Activated effector memory CD4-positive, alpha-beta T cell treated with anti-CD3 and anti-CD28 coated beads, Interleukin-2, amount 50 U/mL, for 16 hours (primary cell): ENCODE data around the gene ZER1.
"Not testable (repeated sequence)": the region's sequence is repeated elsewhere in the genome, so short reads cannot be mapped to it uniquely, and the experiment has no call there.

Experiments used
- DNase-seq: peaks from one replicate; pipeline ENCODE4 v3.0.0-alpha.2; 2020

ZER1 gene

DNA sequence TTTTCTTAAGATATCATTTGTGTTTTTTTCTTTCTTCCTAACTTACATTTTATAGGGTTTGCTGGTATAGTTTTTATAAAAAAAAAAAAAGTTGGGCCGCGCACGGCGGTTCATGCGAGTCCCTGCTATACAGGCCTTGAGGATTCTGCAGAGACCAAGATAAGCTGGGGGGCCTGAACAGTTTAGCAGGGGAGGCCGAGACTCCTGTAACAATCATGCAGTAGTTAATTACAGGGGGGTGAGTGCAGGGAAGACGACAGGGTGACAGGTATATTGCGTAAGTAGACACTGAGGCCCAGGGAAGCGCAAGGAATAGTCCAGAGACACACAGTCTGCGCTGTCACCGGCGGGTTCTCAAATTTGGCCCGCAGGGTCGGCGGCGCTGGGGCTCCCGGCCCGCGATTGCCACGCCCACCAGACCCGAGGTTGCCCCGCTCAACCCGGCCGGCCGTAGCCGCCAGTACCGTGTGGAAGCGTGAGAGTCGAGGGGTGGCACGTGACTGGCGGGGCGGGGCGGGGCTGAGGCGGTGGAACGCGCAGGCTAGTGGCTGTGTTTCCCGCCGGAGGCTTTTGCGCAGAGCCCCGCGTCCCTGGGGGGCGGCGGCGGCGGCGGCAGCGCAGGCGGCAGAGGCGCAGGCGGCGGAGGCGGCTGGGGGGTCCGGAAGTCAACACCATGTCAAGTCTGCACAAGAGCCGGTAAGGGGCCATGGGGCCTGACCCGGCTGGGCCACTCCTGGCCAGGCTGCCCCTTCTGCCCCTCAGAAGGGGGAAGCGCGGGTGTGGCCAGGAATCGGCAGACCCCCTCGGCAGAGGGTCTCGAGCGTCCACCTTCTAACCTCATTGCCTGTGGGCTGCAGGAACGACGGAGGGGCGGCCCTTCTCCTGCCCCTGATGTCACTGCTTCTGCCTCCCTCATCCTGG lies 15.2 kb upstream of the ZER1 start, which contains the start of gene TBC1D13:
Gene TBC1D13, plus strand, starts transcription at position 573 of the 921 bp plus-strand sequence. Its CDS starts 101 bp downstream, at position 674.
- DNase-seq: peak; percentile 95

DNA sequence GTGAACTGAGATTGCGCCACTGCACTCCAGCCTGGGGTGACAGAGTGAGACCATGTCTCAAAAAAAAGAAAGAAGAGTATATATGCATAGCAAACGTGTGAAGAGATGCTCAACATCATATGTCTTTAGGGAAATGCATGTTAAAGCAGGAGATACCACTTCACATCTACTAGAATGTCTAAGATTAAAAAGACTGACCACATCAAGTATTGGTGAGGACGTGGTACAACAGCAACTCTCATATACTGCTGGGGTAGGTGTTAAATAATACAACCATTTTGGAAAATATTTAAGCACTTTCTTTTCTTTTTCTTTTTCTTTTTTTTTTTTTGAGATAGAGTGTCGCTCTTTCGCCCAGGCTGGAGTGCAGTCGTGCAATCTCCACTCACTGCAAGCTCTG lies 13.7 kb upstream of the ZER1 start:
- no peak for DNase-seq

DNA sequence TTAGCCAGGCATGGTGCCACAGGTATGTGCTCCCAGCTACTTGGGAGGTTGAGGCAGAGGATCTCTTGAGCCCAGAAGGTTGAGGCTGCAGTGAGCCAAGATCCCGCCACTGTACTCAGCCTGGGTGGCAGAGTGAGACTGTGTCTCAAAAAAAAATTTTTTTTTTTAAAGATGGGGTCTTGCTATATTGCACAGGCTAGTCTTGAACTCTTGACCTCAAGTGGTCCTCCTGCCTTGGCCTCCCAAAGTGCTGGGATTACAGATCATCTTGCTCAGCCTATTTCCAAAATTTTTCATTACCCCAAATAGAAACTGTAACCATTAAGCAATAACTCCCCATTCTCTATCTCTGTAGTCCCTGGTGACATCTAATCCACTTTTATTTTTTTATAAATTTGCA lies 10.9 kb upstream of the ZER1 start:
- no peak for DNase-seq

DNA sequence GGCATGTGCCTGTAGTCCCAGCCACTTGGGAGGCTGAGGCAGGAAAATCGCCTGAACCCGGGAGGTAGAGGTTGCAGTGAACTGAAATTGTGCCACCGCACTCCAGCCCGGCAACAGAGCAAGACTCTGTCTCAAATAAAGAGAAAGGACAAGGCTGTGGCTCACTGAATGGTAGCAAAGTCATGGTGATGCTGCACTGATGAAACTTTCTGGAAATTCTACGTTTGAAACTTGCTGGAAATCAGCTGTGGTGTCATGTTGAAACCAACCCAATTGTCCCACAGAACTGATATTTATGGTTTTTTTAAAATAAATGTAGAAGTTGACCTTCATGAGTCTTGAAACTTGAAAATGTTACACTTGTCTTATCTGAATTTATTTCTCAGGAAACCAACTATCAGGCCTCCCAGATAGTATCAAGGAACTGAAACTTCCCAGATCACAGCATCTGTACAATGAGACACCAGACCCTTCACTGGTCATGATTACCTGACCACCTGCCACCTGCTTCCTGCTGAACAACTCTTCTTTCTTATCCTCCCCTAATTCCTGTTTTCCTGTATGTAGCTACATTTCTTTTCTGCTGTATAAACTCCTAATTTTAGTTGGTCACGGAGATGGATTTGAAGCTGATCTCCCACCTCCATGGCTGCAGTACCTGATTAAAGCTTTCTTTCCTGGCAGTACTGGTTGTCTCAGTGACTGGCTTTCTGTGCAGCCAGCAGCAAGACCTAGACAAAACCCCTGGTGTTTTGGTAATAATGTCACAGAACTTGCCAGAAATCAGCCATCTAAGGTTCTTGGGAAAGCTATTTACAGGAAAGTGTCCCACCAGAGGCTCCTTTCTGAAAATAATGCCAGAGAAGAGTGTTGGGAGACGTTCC lies 9.7 kb upstream of the ZER1 start:
- no peak for DNase-seq

DNA sequence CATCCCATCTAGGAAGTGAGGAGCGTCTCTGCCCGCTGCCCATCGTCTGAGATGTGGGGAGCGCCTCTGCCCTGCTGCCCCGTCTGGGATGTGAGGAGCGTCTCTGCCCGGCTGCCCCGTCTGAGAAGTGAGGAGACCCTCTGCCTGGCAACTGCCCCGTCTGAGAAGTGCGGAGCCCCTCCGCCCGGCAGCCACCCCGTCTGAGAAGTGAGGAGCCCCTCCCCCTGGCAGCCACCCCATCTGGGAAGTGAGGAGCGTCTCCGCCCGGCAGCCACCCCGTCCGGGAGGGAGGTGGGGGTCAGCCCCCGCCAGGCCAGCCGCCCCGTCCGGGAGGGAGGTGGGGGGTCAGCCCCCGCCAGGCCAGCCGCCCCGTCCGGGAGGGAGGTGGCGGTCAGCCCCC lies 8.4 kb upstream of the ZER1 start:
- not testable (repeated sequence) for DNase-seq

DNA sequence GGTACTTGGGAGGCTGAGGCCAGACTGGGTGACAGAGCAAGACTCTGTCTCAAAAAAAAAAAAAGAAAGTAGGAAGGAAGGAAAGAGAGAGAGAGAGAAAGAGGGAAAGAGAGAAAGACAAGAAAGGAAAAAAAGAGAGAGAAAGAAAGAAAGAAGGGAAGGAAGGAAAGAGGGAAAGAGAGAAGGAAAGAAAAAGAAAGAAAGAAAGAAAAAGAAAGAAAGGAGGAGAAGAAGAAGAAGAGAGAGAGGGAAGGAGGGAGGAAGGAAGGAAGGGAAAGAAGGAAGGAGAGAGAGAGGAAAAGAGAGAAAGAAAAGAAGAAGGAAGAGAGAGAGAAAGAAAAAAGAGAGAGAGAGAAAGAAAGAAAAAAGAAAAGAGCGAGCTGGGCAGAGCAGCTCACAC lies 3.1 kb upstream of the ZER1 start:
- no peak for DNase-seq

DNA sequence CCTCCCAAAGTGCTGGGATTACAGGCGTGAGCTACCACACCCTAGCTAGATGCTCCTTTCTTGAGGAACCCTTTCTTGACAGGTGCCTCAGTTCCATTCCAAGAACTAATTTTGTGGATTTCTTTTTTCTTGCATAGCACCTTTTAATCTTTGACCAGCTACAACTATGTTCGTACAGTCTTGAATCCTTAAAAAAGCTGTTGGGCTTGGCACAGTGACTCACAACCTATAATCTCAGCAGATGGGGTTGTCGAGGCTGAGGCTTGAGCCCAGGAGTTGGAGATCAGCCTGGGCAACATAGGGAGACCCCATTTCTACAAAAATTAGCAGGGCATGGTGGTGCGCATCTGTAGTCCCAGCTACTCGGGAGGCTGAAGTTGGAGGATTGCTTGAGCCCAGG lies 1.3 kb upstream of the ZER1 start:
- no peak for DNase-seq

DNA sequence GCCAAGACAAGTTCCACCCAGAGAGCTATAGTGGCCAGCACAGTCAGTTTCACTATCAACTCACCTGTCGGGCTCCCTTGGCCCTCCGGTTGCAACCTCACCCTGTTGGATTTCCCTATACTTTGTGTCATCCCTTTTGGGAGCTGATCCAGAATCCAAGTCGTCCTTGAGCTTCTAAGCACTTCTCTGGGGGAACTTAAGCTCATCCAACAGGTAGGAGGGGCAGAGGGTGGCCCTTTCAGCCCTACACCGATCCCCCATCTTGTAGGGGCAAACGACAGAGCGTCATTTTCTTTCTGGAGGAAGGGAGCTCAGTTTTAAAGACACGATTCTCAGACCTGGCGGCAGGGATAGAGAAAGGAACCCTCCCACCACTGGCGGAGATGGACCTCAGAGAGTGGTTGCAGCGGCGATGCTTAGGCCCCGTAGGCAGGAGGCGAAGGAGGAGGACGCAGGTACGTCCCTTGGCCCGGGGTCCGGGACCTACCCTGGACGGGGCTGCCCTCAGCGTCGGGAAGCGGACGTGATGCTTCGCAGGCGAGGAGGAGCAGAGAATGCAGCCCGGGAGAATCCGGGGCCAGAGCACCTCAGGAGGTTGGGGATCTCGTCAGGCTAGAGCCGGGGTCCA lies 519 bp downstream of the ZER1 start:
- no peak for DNase-seq

DNA sequence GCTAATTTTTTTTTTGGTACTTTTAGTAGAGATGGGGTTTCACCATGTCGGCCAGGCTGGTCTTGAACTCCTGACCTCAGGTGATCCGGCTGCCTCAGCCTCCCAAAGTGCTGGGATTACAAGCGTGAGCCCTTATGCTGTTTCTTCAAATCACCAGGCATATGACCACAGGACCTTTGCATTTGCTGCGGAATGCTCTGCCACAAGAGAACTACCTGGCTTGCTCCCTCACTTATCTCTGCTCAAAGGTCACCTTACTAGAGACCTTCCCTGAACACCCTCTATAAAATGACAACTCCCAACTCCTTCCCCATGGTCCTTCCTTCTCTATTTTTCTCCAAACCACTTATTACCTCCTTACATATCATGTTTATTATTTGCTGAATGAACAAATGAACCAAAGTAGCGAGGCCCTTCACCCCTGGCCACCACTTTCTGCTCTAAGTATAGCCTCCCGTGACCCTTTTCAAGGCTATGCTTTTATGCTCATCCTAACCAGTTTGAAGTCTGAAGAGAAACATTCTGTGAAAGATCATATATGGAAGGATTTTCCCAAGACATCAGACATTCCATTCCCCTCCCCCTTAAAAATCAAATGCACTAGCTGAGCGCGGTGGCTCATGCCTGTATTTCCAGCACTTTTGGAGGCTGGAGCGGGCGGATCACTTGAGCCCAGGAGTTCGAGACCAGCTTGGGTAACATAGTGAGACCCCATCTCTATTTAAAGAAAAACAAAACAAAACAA lies 1.3 kb downstream of the ZER1 start:
- DNase-seq: no peak

DNA sequence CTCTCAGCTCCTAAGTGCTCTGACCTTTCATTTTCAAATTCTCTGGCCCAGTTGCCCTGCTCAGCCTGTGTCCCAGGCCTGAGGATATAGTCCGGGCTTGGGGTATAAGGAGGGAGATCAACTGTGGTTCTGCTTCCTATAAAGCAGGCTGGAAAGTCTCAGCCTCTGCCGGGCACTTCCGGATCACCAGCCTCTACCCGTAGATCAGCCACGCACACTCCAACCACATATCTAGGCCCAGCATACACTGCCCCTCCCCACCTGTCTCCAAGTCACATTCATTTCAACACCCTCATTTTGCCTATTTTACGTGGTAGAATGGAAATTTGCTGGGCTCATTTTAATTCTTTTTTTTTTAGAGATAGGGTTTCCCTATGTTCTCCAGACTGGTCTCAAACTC lies 3.1 kb downstream of the ZER1 start:
- DNase-seq: no peak

DNA sequence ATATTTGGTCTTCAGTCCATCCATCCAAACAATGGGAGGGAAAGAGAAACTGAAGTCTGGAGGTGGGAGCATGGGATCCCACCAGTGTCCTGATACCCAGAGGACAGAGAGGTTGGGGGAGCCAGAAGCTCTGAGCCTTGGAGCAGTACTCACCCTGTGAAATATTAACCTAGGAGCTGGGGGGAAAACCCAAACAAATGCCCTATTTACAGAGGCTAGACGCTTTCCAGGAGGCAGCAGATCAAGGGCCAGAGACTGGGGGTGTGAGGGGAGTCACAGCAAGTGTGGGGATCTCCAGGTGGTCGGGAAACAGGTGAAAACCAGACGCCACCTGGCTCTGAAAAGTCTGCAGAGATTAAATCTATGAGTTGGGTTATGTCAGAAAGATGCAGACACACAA lies 6.2 kb downstream of the ZER1 start:
- no peak for DNase-seq

DNA sequence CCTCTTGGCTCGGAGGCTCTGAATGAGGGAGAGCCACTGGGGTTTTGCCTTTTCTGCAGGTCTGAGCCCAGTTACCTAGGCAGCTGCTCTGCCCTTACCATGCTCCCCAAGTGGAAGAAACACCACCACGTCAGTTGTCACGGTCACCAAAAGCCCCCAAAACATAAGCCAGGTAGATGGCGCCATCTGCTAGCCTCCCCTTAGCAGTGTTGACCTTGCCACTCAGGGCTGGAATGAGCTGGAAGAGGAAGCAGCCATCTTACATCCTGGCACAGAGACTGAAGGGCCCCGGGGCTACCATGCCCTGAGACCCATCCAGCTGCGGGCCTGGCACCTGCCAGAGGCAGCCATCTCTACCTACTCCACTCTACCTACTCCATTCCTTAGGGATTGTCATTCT lies 7.4 kb downstream of the ZER1 start:
- DNase-seq: no peak

DNA sequence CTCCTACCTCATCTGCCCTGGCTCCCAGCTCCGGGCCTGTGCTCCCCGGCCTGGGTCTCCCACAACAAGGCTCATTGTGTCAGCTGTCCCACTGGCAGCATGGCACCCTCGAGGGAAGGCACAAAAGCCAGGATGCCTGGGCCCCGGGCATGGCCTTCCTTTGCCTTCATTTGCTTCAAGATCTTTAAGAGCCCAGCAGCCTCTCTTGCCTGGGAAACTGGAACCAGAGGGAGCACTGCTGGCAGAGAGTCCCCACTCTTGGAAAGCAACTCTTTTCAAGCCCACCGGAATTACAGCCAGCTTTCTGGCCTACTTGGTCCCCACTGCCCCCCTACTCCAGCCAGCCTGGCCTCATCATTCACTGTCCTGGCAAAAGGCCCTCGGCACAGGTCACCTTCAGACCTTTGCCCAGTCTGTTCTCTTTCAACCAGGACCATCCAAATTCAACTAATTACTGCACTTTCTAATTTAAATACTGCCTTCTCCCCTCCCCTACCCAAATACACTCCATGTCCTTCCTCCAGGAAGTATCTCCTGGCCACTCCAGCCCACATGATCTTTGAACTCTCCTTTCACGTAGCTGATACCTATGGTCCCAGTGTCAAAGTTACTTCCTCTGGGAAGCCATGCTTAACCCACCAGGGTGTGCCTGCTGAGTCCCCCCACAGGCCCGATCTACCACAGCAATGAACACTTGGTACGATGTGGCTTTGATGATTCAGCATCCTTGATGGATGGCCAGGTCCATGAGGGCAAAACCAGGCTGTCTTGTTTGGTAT lies 8.9 kb downstream of the ZER1 start:
- DNase-seq: no peak

DNA sequence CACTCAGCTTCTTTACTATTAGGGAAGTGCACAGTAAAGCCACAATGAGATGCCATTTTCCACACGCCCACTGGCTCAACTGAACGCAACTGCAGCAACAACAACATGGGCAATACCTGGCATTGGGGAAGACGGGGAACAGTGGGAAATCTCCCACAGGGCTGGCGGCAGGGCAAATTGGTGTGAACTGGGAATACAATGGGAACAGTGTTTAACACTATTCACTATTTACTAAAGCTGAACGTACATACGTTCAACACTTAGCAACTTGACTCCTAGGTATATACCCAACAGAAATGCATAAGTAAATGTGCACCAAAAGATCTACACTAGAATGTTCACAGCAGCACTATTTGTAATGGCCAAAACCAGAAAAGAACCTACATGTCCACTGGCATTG lies 14.1 kb downstream of the ZER1 start:
- DNase-seq: no peak

DNA sequence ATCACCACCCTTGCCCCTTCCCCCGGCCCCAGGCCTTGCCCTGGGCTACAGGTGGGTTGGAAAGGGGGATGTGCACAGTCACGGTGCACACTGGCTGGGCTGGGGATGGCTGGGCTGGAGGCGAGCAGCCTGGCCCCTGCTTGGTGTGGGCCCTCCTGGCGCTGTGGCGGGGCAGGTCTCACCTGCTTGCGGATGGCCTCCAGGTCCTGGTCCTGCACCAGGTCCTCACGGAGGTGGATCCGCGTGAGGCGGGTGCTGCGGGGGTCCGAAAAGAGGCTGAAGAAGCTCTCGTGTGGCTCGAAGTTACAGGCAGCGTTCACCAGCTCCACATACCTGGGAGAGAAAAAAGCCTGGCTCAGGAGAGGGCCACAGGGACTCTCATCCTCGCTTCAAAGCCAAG lies 18.1 kb downstream of the ZER1 start:
- no peak for DNase-seq

DNA sequence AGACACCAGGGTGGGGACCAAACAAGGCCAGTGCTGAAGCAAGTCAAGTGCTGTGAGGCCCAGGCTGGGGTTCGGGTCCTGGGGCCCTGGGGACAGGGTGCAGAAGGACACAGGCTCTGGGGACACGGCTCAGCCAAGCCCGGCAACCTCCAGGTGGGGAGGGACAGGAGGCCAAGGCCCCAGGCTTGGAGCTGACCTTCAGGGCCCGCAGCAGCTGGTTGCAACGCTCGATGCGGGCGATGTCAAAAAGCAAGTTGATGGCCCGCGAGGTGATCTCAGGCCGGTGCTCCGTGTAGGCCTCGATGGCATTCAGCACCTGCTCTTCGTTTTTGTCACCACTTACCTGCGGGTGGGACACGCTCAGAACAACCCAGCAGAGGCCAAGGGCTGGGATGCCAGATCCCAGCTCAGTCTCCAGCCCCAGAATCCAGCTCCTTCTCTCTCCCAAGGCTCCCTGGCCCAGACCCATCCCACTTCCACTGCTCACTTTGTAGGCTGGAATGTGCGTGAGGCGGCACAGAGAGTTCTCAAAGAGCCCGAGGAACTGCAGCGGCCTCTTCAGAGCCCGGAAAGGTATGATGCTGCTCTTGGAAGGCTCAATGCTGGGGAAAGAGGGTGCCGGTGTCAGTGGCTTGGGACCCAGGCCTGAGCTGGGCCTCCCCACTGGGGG lies 20.7 kb downstream of the ZER1 start:
- no peak for DNase-seq

DNA sequence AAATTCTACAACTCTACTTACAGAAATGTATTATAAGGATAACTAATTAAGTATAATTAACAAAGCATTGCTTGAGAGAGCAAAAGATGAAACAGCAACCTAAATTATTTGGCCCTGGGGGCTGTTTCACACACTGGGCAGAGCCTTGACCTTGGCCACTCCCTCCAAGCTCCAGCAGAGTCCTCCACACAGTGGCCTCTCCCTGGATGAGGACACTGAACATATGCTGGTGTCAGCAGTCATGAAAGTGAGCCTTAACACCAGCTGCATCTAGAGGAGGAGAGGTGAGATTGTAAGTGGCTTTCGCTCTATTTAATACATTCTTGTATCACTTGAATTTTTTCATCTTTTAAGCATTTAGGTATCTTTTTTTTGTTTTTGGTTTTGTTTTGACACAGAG lies 24.5 kb downstream of the ZER1 start:
- no peak for DNase-seq

DNA sequence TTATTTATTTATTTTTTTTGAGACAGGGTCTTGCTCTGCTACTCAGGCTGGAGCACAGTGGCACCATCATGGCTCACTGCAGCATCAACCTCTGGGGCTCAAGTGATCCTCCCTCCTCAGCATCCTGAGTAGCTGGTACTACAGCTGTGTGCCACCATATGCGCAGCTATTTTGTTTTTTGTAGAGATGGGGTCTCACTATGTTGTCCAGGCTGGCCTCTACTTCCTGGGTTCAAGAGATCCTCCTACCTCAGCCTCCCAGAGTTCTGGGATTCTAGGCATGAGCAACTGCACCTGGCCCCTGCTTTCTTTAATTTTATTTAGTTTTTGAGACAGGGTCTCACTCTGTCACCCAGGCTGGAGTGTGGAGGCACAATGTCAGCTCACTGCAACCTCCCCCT lies 28.3 kb downstream of the ZER1 start:
- DNase-seq: no peak

DNA sequence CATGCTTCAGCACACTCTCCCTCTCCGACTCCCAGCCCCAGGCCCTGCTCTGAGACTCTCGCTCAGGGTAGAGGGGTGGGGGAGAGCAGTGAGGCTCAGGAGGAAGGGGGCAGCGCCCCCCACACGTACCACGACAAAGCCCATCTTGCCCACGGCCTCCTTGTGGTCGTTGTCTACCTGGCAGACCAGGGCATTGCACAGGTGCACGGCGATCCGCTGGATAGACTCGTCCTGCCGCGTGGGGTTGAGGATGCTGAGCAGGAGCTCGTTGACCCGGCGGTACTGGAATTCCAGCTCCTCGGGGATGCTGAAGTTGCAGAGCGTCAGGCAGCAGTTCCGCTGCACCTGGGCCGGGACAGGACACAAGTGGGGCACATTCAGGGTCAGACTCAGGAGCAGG lies 29.3 kb downstream of the ZER1 start:
- no peak for DNase-seq

DNA sequence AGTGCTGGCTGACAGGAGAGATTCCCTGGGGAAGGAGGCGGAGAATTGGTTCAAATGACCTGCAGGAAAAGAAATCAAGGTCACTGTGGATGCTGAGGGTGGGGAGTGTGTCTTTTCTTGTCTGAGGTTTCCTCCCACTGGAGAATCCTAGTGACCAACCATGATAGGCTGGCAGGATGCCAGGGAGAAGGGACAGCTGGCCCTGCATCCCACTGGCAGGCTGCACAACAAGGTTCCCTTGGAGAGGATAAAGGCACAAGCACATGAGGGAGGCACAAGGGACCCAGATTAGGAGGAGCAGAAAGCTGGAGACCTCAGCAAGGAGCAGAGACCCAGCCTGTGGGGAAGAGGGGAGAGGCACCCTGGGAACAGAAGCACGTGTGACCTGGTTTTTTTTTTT lies 36.4 kb downstream of the ZER1 start:
- DNase-seq: no peak

DNA sequence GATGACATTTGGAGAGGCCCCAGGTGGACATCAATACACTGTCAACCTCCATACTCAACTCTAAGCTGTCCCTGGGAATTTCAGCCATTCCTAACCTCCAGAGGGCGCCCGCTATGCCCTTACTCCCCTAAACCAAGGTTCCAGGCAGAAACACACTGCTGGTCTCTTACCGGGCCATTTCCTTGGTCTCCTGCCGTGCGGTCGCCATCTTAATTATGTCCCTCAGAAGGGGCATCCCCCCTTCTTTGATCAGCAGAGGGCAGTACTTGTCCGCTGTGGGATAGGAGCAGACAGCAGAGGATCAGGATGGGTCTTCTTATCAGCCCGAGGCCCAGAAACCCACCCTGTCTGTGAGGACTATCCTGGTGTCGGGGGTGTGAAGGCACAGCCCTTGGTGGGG lies 38.5 kb downstream of the ZER1 start:
- DNase-seq: no peak
